ENCODE results near the gene SH3GL1. TPM values are rescaled to one million over a fixed set of nuclear protein-coding genes. Genes with fewer than 3 reads are reported as not detected.

The SH3GL1 gene
- total RNA-seq, 2 donors from 2014 or later, result 42.3 to 44.4 TPM

- ATAC-seq (peak; percentile 63), DNase-seq (peak in 1 of 2 donors; percentile 76)
- intact Hi-C loops (cut with DNase I, micrococcal nuclease), result no loop called here
Observed at GRCh38 chr19:4369888-4370260, 30.5 kb downstream of the SH3GL1 start.

GRCh38 chr19:4369109-4369887 is 31.0 kb downstream of the SH3GL1 start:
- intact Hi-C loops (cut with DNase I, micrococcal nuclease), result no loop called here
- DNase-seq (peak; percentile 76 to 86), ATAC-seq (peak; percentile 85)

GRCh38 chr19:4368128-4368820 is 32.1 kb downstream of the SH3GL1 start:
- no peak for ATAC-seq
- no peak for DNase-seq
- intact Hi-C loops (cut with DNase I, micrococcal nuclease), result no loop called here

GRCh38 chr19:4367781-4368127 is 32.6 kb downstream of the SH3GL1 start:
- ATAC-seq, result no peak
- intact Hi-C loops (cut with DNase I, micrococcal nuclease), result no loop called here
- DNase-seq, result no peak

- DNase-seq (no peak), ATAC-seq (no peak)
- intact Hi-C loops (cut with DNase I, micrococcal nuclease), result no loop called here
Observed at GRCh38 chr19:4367336-4367723, 33.0 kb downstream of the SH3GL1 start.

- no peak for ATAC-seq
- DNase-seq, result no peak
- intact Hi-C loops (cut with DNase I, micrococcal nuclease), result no loop called here
Observed at GRCh38 chr19:4366666-4367335, 33.5 kb downstream of the SH3GL1 start.

GRCh38 chr19:4365791-4366665 is 34.3 kb downstream of the SH3GL1 start:
- intact Hi-C loops (cut with DNase I, micrococcal nuclease), result no loop called here
- ATAC-seq, result no peak
- no peak for DNase-seq

- intact Hi-C loops (cut with DNase I, micrococcal nuclease), result no loop called here
- DNase-seq (peak in 1 of 2 donors; percentile 66), ATAC-seq (peak; percentile 25)
Observed at GRCh38 chr19:4365341-4365740, 35.0 kb downstream of the SH3GL1 start.

GRCh38 chr19:4363571-4364304 is 36.6 kb downstream of the SH3GL1 start:
- intact Hi-C loops (cut with DNase I, micrococcal nuclease), result no loop called here
- ATAC-seq (no peak), DNase-seq (no peak)

- intact Hi-C loops (cut with DNase I, micrococcal nuclease), result no loop called here
- ATAC-seq (peak; percentile 16), DNase-seq (no peak)
Observed at GRCh38 chr19:4362831-4363545, 37.4 kb downstream of the SH3GL1 start.

- no peak for DNase-seq
- intact Hi-C loops (cut with DNase I, micrococcal nuclease), result no loop called here
Observed at GRCh38 chr19:4362101-4362828, 38.1 kb downstream of the SH3GL1 start.

GRCh38 chr19:4361152-4362046 is 38.9 kb downstream of the SH3GL1 start:
- intact Hi-C loops (cut with DNase I, micrococcal nuclease), result no loop called here
- DNase-seq (no peak), ATAC-seq (no peak)

More at GRCh38 chr19:4362101-4362828, 38.1 kb downstream of the SH3GL1 start:
- peak; percentile 4 for ATAC-seq

- intact Hi-C loops (cut with DNase I, micrococcal nuclease), result no loop called here
- ATAC-seq (peak; percentile 4), DNase-seq (no peak)
Observed at GRCh38 chr19:4360641-4361151, 39.7 kb downstream of the SH3GL1 start.

GRCh38 chr19:4360081-4360569 is 40.2 kb downstream of the SH3GL1 start:
- ATAC-seq (no peak), DNase-seq (no peak)

GRCh38 chr19:4359627-4360000 is 40.7 kb downstream of the SH3GL1 start:
- intact Hi-C loops (cut with DNase I, micrococcal nuclease), result no loop called here
- ATAC-seq, result peak; percentile 7

More at GRCh38 chr19:4360081-4360569, 40.2 kb downstream of the SH3GL1 start:
- intact Hi-C loops (cut with DNase I, micrococcal nuclease), result no loop called here

More at GRCh38 chr19:4359627-4360000, 40.7 kb downstream of the SH3GL1 start:
- DNase-seq, result no peak
